Dermis blood vessel endothelial cell (primary cell): Measurements from ENCODE around the gene ACHE. TPM values are rescaled to one million over a fixed set of nuclear protein-coding genes. Genes with fewer than 3 reads are reported as not detected.
"Not testable (repeated sequence)": the region's sequence is repeated elsewhere in the genome, so short reads cannot be mapped to it uniquely, and the experiment has no call there.

Experiments
- DNase-seq: peaks from one replicate; pipeline ENCODE4 v3.0.0; 2010
- total RNA-seq: library from RNA; depleted of rRNA; stranded (reverse); fragments of >200 nt; gene quantifications from 2 replicates; pipeline ENCODE4 v1.2.3, GENCODE V29; 2014

Gene ACHE
- 1.2 and 4.9 TPM in 2 replicates for total RNA-seq

- no peak for DNase-seq
Observed at GRCh38 chr7:100895701-100895955, at the start of gene ACHE. ACHE (minus strand) TSS chr7:100895888; CDS start chr7:100894232, 1,656 bp downstream.

- DNase-seq, result no peak
Observed at GRCh38 chr7:100944138-100944537, 48.5 kb upstream of the ACHE start.

GRCh38 chr7:100943693-100944092 lies 48.0 kb upstream of the ACHE start:
- no peak for DNase-seq

- no peak for DNase-seq
Observed at GRCh38 chr7:100942045-100942774, 46.5 kb upstream of the ACHE start.

- not testable (repeated sequence) for DNase-seq
Observed at GRCh38 chr7:100936167-100936566, 40.5 kb upstream of the ACHE start.

- DNase-seq, result not testable (repeated sequence)
Observed at GRCh38 chr7:100935381-100935780, 39.7 kb upstream of the ACHE start.

- DNase-seq, result no peak
Observed at GRCh38 chr7:100933734-100934133, 38.0 kb upstream of the ACHE start.

GRCh38 chr7:100929808-100930174 lies 34.1 kb upstream of the ACHE start:
- DNase-seq, result no peak

- DNase-seq, result not testable (repeated sequence)
Observed at GRCh38 chr7:100923616-100924015, 27.9 kb upstream of the ACHE start.

- DNase-seq, result no peak
Observed at GRCh38 chr7:100921039-100921438, 25.4 kb upstream of the ACHE start.

- DNase-seq, result not testable (repeated sequence)
Observed at GRCh38 chr7:100919779-100920437, 24.2 kb upstream of the ACHE start.

- not testable (repeated sequence) for DNase-seq
Observed at GRCh38 chr7:100919335-100919734, 23.6 kb upstream of the ACHE start.

- no peak for DNase-seq
Observed at GRCh38 chr7:100914879-100915447, 19.3 kb upstream of the ACHE start.

GRCh38 chr7:100914208-100914878 lies 18.7 kb upstream of the ACHE start:
- DNase-seq, result no peak

GRCh38 chr7:100911484-100911883 lies 15.8 kb upstream of the ACHE start:
- DNase-seq, result no peak

- DNase-seq, result not testable (repeated sequence)
Observed at GRCh38 chr7:100910443-100910842, 14.8 kb upstream of the ACHE start.

GRCh38 chr7:100908512-100908911 lies 12.8 kb upstream of the ACHE start:
- no peak for DNase-seq

GRCh38 chr7:100902638-100903037 lies 7.0 kb upstream of the ACHE start:
- DNase-seq, result no peak

GRCh38 chr7:100901921-100902332 lies 6.2 kb upstream of the ACHE start:
- no peak for DNase-seq

GRCh38 chr7:100900978-100901377 lies 5.3 kb upstream of the ACHE start:
- no peak for DNase-seq

- DNase-seq, result no peak
Observed at GRCh38 chr7:100899432-100899831, 3.7 kb upstream of the ACHE start.

- DNase-seq, result no peak
Observed at GRCh38 chr7:100897772-100898454, 2.2 kb upstream of the ACHE start.
